HG02840 (cell line): ENCODE measurements around the gene KRTAP10-2.

Experiments
- ATAC-seq: cut with Tn5 transposase; IDR thresholded peaks from one replicate; pipeline ENCODE4 v1.9.1; 2021; ENCODE audit warnings: mild to moderate bottlenecking, moderate library complexity, moderate number of reproducible peaks; ENCODE audit not compliant: unreplicated experiment, low FRiP score

KRTAP10-2 gene

GRCh38 chr21:44547656-44548331 lies 3.5 kb downstream of the KRTAP10-2 start:
- ATAC-seq: no peak

- no peak for ATAC-seq
Measured at GRCh38 chr21:44544566-44544965, 6.7 kb downstream of the KRTAP10-2 start.

- ATAC-seq: no peak
Measured at GRCh38 chr21:44542716-44543115, 8.6 kb downstream of the KRTAP10-2 start.

GRCh38 chr21:44540741-44541288 lies 10.5 kb downstream of the KRTAP10-2 start:
- no peak for ATAC-seq

- ATAC-seq: no peak
Measured at GRCh38 chr21:44539991-44540666, 11.2 kb downstream of the KRTAP10-2 start, which contains the start of gene KRTAP10-1. KRTAP10-1 (minus strand) TSS chr21:44540195; CDS start chr21:44540150, 45 bp downstream.

GRCh38 chr21:44539046-44539445 lies 12.3 kb downstream of the KRTAP10-2 start:
- ATAC-seq: no peak

- ATAC-seq: no peak
Measured at GRCh38 chr21:44537930-44538911, 13.1 kb downstream of the KRTAP10-2 start.

GRCh38 chr21:44535963-44536362 lies 15.3 kb downstream of the KRTAP10-2 start:
- no peak for ATAC-seq

- ATAC-seq: no peak
Measured at GRCh38 chr21:44534688-44535087, 16.6 kb downstream of the KRTAP10-2 start.

GRCh38 chr21:44533891-44534627 lies 17.2 kb downstream of the KRTAP10-2 start:
- no peak for ATAC-seq

GRCh38 chr21:44533121-44533890 lies 18.0 kb downstream of the KRTAP10-2 start:
- no peak for ATAC-seq

- ATAC-seq: no peak
Measured at GRCh38 chr21:44532712-44533111, 18.6 kb downstream of the KRTAP10-2 start.

- no peak for ATAC-seq
Measured at GRCh38 chr21:44531606-44532564, 19.4 kb downstream of the KRTAP10-2 start.

GRCh38 chr21:44530903-44531605 lies 20.3 kb downstream of the KRTAP10-2 start:
- no peak for ATAC-seq

- ATAC-seq: no peak
Measured at GRCh38 chr21:44530221-44530902, 20.9 kb downstream of the KRTAP10-2 start.

GRCh38 chr21:44529503-44530125 lies 21.7 kb downstream of the KRTAP10-2 start:
- ATAC-seq: no peak
